RWPE1 (cell line): ENCODE measurements around the gene SLC16A7.

ENCODE experiments used
- CTCF ChIA-PET: fragments of 350-600 bp; sonication (Branson Sonifier 250); formaldehyde crosslinking; extraction: SDS; loops from one replicate; lab custom pipeline; 2021; lab: Yijun Ruan, JAX
- POLR2A ChIA-PET: fragments of 400-600 bp; formaldehyde crosslinking; extraction: SDS; loops from one replicate; lab custom pipeline; 2020; ENCODE audit warnings: antibody characterized with exemption; ENCODE audit not compliant: low non-redundant PET; lab: Yijun Ruan, JAX
- DNase-seq: peaks from one replicate; pipeline ENCODE4 v3.0.0; 2012; ENCODE audit warnings: low spot score
- H3K27ac ChIP-seq: fragments of 450-650 bp; 2 replicates; pipeline ENCODE4 v1.5.1; 2017
- TF ChIP-seq, protein P1 (sequence below): fragments of 450-650 bp; conservative IDR thresholded peaks from 2 replicates; pipeline ENCODE4 v1.5.1; 2017; ENCODE audit warnings: low read depth, mild to moderate bottlenecking

Gene SLC16A7

DNA sequence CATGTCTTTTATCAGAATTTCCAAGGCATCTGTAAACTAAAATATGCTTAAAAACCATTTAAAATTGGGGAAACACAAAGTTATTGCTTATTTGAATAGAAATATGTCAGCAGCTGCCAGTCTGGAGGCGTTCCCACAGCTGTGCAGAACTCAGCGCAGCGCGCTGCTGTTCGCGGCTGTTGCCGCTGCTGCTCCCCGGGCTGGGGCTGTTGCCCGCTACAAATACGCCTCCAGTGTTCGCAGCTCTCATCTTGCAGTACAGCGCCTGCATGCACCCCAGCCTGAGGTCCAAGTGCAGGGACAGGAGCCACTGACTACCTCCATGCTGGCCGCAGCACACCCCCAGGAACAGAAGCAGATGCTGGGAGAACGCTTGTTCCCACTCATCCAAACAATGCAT is 216.2 kb downstream of the SLC16A7 start:
- TF ChIP-seq, protein P1, sequence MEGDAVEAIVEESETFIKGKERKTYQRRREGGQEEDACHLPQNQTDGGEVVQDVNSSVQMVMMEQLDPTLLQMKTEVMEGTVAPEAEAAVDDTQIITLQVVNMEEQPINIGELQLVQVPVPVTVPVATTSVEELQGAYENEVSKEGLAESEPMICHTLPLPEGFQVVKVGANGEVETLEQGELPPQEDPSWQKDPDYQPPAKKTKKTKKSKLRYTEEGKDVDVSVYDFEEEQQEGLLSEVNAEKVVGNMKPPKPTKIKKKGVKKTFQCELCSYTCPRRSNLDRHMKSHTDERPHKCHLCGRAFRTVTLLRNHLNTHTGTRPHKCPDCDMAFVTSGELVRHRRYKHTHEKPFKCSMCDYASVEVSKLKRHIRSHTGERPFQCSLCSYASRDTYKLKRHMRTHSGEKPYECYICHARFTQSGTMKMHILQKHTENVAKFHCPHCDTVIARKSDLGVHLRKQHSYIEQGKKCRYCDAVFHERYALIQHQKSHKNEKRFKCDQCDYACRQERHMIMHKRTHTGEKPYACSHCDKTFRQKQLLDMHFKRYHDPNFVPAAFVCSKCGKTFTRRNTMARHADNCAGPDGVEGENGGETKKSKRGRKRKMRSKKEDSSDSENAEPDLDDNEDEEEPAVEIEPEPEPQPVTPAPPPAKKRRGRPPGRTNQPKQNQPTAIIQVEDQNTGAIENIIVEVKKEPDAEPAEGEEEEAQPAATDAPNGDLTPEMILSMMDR: no peak
- ChIA-PET CTCF (no interaction called here), POLR2A (no interaction called here)
- no peak overlapping the region for H3K27ac ChIP-seq
- DNase-seq: no peak

DNA sequence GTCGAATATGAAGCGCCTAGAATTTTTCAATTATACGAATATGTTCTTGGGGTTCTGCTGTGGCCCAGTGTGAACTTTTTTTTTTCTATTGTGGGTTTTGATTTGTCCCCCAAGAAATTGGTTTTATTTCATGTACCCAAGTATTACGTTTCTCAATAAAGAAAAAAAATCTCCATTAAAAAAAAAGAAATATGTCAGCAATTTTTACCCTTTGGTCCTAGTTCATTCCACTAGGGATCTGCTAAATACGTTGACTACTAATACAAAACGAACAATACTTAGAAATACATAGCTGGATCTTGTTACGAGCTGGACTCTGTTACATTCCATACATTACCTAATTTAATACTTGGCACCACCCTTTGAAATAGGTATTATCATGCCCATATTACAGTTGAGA is 216.9 kb downstream of the SLC16A7 start:
- ChIA-PET CTCF (no interaction called here), POLR2A (no interaction called here)
- TF ChIP-seq, protein P1: no peak
- no peak overlapping the region for H3K27ac ChIP-seq
- DNase-seq: no peak

GRCh38 chr12:59820594-59821011 is 224.8 kb downstream of the SLC16A7 start:
- TF ChIP-seq, protein P1: no peak
- POLR2A ChIA-PET: no interaction called here
- no peak for DNase-seq
- CTCF ChIA-PET: no interaction called here
- no peak overlapping the region for H3K27ac ChIP-seq

- POLR2A ChIA-PET: no interaction called here
- no peak overlapping the region for H3K27ac ChIP-seq
- TF ChIP-seq, protein P1: no peak
- no peak for DNase-seq
- CTCF ChIA-PET: interaction anchor here (0.7 kb wide), 1 partner anchor 356 kb away, joined by 4 read pairs; no protein-coding TSS in a partner anchor
These were observed 227.7 kb downstream of the SLC16A7 start for GRCh38 chr12:59823567-59823966.

DNA sequence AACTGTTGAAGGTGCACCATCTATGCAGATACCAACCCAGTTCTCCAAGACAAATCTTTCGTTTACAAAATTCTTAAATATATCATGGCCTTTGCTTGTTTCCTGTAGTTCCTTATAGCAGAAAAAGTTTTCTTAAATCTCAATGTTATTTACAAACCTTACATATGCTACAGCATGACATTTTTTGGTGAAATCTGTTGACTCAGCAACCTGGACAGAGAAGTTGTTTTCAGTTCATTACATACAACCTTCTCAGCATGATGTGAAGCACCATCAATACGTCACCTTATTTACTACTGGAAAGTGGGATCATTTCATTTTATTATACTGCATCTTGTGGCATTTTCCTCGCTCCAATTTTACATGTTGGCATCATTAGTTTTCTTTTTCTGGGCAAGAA is 231.9 kb downstream of the SLC16A7 start:
- no peak overlapping the region for H3K27ac ChIP-seq
- TF ChIP-seq, protein P1: no peak
- ChIA-PET CTCF (no interaction called here), POLR2A (no interaction called here)
- no peak for DNase-seq

- no peak overlapping the region for H3K27ac ChIP-seq
- DNase-seq: no peak
- ChIA-PET POLR2A (no interaction called here), CTCF (no interaction called here)
- TF ChIP-seq, protein P1: no peak
These were observed 232.7 kb downstream of the SLC16A7 start for GRCh38 chr12:59828521-59828920.
